Mucosa of stomach (tissue), 1 donor: ENCODE measurements around the gene TMEM126B.
A peak's percentile ranks its signal among the peaks of the same experiment; 100 is the strongest.

Source experiments
- H3K27me3 ChIP-seq: one replicate; pipeline ENCODE4 v1.7.0; 2013; ENCODE audit warnings: mild to moderate bottlenecking, low read length; ENCODE audit not compliant: control insufficient read depth, insufficient read depth
- H3K36me3 ChIP-seq: one replicate; pipeline ENCODE4 v1.7.0; 2013; ENCODE audit warnings: low read length; ENCODE audit not compliant: control insufficient read depth, insufficient read depth
- H3K4me1 ChIP-seq: one replicate; pipeline ENCODE4 v1.7.0; 2013; ENCODE audit warnings: mild to moderate bottlenecking, low read length; ENCODE audit not compliant: control insufficient read depth, insufficient read depth
- H3K4me3 ChIP-seq: one replicate; pipeline ENCODE4 v1.7.0; 2013; ENCODE audit warnings: low read length
- H3K9ac ChIP-seq: one replicate; pipeline ENCODE4 v1.7.0; 2013; ENCODE audit warnings: mild to moderate bottlenecking, low read length, moderate library complexity
- H3K9me3 ChIP-seq: one replicate; pipeline ENCODE4 v1.7.0; 2013; ENCODE audit warnings: mild to moderate bottlenecking, low read length, moderate library complexity; ENCODE audit not compliant: control insufficient read depth
- donor health status: Pancreatic carcinoma.

TMEM126B gene

DNA sequence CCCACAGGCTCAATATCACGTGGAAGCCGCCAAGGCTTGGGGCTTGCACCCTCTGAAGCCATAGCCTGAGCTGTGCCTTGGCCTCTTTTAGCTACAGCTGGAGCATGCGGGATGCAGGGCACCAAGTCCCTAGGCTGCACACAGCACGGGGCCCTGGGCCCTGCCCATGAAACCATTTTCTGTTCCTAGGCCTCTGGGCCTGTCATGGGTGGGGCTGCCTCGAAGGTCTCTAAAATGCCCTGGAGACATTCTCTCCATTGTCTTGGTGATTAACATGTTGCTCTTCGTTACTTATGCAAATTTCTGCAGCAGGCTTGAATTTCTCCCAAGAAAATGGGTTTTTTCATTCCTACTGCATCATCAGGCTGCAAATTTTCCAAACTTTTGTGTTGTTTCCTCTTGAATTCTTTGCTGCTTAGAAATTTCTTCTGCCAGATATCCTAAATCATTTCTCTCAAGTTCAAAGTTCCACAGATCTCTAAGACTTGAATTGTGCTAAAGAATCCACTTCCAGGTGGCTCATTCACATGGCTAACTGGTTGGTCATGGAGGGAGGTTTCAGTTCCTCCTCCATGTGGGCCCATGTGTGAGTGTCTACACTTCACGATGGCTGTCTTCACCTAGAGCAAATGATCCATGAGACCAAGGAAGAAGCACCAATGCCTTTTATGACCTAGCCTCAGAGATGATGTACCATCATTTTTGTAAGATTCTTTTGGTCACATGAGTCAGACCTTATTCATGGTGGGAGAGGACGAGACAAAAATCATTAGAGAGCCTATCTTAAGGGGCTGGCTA lies 43.9 kb downstream of the TMEM126B start:
- H3K9me3 ChIP-seq, result no peaks in the 10 kb centered on the region
- H3K4me3 ChIP-seq, result no peak overlapping the region
- no peaks in the 10 kb centered on the region for H3K27me3 ChIP-seq
- H3K36me3 ChIP-seq, result no peaks in the 10 kb centered on the region
- no peak overlapping the region for H3K9ac ChIP-seq
- H3K4me1 ChIP-seq, result no peaks in the 10 kb centered on the region

DNA sequence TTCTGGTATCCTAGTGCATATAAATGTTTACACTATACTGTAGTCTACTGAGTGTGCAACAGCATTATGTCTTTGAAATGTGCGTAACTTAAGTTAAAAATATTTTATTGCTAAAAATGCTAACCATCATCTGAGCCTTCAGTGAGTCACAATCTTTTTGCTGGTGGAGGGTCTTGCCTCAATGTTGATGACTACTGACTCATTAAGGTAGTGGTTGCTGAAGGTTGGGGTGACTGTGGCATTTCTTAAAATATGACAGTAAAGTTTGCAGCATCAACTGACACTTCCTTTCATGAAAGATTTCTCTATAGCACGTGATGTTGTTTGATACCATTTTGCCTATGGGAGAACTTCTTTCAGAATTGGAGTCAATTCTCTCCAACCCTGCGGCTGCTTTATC lies 45.0 kb downstream of the TMEM126B start:
- Histone ChIP-seq H3K4me3 (no peak overlapping the region), H3K36me3 (no peaks in the 10 kb centered on the region), H3K9ac (no peak overlapping the region), H3K4me1 (no peaks in the 10 kb centered on the region), H3K9me3 (no peaks in the 10 kb centered on the region), H3K27me3 (no peaks in the 10 kb centered on the region)

GRCh38 chr11:85679576-85679975 lies 51.2 kb downstream of the TMEM126B start:
- H3K9ac ChIP-seq, result no peak overlapping the region
- no peaks in the 10 kb centered on the region for H3K36me3 ChIP-seq
- H3K9me3 ChIP-seq, result no peaks in the 10 kb centered on the region
- no peak overlapping the region for H3K4me3 ChIP-seq
- H3K4me1 ChIP-seq, result peaks cover 7% of the 10 kb centered on the region
- H3K27me3 ChIP-seq, result no peaks in the 10 kb centered on the region

DNA sequence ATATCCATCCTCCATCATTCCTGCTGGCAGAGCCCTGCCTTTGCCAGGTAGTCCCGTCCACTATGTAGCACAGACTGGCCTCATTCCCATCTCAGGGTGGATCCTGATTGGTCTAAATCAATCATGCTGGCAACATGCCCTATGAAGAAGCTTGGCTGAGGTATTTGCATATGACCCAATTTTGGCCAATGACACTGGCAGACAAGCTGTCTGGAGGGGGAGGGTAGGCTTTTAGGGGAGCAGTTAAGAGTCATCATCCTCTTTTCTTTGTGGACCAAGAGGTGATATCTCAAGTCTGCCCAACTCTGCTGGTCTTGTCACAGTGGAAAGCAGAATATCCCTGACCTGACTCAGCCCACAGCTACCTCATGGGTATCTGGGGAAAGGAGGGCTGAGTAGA lies 52.5 kb downstream of the TMEM126B start:
- H3K27me3 ChIP-seq, result no peaks in the 10 kb centered on the region
- H3K9me3 ChIP-seq, result no peaks in the 10 kb centered on the region
- H3K9ac ChIP-seq, result no peak overlapping the region
- H3K36me3 ChIP-seq, result no peaks in the 10 kb centered on the region
- no peak overlapping the region for H3K4me3 ChIP-seq
- peaks cover 18% of the 10 kb centered on the region for H3K4me1 ChIP-seq

- Histone ChIP-seq H3K4me3 (peak overlapping the region; percentile 39), H3K27me3 (no peaks in the 10 kb centered on the region), H3K9ac (peak overlapping the region; percentile 69), H3K4me1 (peaks cover 18% of the 10 kb centered on the region), H3K36me3 (no peaks in the 10 kb centered on the region), H3K9me3 (no peaks in the 10 kb centered on the region)
Measured at GRCh38 chr11:85682330-85683305, 54.2 kb downstream of the TMEM126B start.

- Histone ChIP-seq H3K4me3 (no peak overlapping the region), H3K9me3 (no peaks in the 10 kb centered on the region), H3K27me3 (no peaks in the 10 kb centered on the region), H3K9ac (no peak overlapping the region), H3K4me1 (peaks cover 18% of the 10 kb centered on the region), H3K36me3 (no peaks in the 10 kb centered on the region)
Measured at GRCh38 chr11:85685125-85685819, 56.9 kb downstream of the TMEM126B start.

DNA sequence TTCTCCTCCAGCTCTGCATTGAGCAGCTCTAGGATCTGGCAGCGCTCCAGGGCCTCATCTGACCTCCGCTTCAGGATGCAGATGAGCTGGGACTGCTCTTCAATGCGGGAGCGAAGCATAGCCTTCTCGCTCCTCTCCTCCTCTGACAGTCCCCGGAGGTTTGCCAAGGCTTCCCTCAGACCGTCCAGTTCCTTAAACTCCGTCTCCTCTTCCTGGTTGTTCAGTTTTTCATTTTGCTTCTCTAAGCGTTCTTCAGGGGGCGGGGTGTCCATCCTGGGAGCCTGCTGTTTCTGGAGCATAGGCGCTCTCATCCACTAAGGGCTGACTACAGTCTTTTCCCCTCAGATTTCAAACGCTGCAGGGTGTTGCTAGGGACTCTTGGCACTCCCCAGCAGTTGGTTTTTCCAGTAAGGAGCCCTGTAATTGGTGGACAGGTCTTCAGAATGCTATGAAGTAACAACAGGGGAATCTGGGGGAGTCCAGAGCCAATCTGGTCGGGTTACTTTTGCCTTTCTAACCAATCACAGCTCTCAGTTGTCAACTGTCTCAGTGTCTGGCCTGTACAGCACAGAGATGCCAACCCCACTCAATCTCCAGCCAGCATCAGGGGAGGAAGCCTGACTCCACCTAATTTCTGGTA lies 57.5 kb downstream of the TMEM126B start, which contains the start of gene CCDC89:
CCDC89 (minus strand) TSS at position 376 of the 640 bp plus-strand sequence; CDS start at position 311, 65 bp downstream.
- H3K36me3 ChIP-seq, result no peaks in the 10 kb centered on the region
- no peaks in the 10 kb centered on the region for H3K9me3 ChIP-seq
- no peaks in the 10 kb centered on the region for H3K27me3 ChIP-seq
- no peak within 1 kb of the TSS for H3K4me3 ChIP-seq
- H3K4me1 ChIP-seq, result peaks cover 18% of the 10 kb centered on the region
- H3K9ac ChIP-seq, result no peak within 1 kb of the TSS
